ENCODE data around the gene EIF4G3.

DNA sequence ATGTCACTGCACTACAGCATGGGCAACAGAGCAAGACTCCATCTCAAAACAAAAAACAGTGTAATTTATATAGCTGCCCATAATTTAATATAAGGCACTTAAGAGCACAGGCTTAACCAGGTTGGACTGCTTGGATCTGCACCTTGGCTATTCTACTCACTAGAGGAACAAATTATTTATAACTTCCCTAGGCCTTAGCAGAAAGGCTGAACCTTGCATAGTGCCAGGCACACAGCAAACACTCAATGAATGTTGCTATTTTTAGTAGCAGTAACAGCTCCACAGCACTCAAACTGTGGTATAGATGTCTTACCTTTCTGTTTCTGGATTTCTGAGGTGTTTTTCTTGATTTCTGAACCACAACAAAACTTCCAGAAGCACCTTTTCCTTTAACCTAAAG, 409.4 kb downstream of the EIF4G3 start:
- TF ChIP-seq, protein P1, sequence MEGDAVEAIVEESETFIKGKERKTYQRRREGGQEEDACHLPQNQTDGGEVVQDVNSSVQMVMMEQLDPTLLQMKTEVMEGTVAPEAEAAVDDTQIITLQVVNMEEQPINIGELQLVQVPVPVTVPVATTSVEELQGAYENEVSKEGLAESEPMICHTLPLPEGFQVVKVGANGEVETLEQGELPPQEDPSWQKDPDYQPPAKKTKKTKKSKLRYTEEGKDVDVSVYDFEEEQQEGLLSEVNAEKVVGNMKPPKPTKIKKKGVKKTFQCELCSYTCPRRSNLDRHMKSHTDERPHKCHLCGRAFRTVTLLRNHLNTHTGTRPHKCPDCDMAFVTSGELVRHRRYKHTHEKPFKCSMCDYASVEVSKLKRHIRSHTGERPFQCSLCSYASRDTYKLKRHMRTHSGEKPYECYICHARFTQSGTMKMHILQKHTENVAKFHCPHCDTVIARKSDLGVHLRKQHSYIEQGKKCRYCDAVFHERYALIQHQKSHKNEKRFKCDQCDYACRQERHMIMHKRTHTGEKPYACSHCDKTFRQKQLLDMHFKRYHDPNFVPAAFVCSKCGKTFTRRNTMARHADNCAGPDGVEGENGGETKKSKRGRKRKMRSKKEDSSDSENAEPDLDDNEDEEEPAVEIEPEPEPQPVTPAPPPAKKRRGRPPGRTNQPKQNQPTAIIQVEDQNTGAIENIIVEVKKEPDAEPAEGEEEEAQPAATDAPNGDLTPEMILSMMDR (IDR thresholded peaks at IDR 0.05), result no peak
- no peak for TF ChIP-seq POLR2A (IDR thresholded peaks at IDR 0.05)

Data from esophagus squamous epithelium (tissue), 4 donors.